HG02571 (cell line): ENCODE data around the gene PLA2G12A.

Source experiments
- ATAC-seq: cut with Tn5 transposase; IDR thresholded peaks from one replicate; pipeline ENCODE4 v1.9.1; 2021; ENCODE audit warnings: mild to moderate bottlenecking, moderate library complexity; ENCODE audit not compliant: unreplicated experiment

Gene PLA2G12A

GRCh38 chr4:109729718-109730618, at the start of gene PLA2G12A:
Gene PLA2G12A, minus strand, starts transcription at chr4:109730070. Its CDS starts 261 bp downstream, at chr4:109729809.
- ATAC-seq: peak; percentile 84

GRCh38 chr4:109764789-109765402, 35.0 kb upstream of the PLA2G12A start:
- ATAC-seq: no peak

- ATAC-seq: no peak
Measured at GRCh38 chr4:109764376-109764775, 34.5 kb upstream of the PLA2G12A start.

- ATAC-seq: no peak
Measured at GRCh38 chr4:109760682-109761081, 30.8 kb upstream of the PLA2G12A start.

GRCh38 chr4:109755656-109756055, 25.8 kb upstream of the PLA2G12A start:
- ATAC-seq: no peak

- ATAC-seq: no peak
Measured at GRCh38 chr4:109754093-109754857, 24.4 kb upstream of the PLA2G12A start.

- ATAC-seq: no peak
Measured at GRCh38 chr4:109752525-109752924, 22.7 kb upstream of the PLA2G12A start.

- no peak for ATAC-seq
Measured at GRCh38 chr4:109751852-109752251, 22.0 kb upstream of the PLA2G12A start.

- ATAC-seq: no peak
Measured at GRCh38 chr4:109750652-109751244, 20.9 kb upstream of the PLA2G12A start.

- ATAC-seq: no peak
Measured at GRCh38 chr4:109749388-109750082, 19.7 kb upstream of the PLA2G12A start.

GRCh38 chr4:109748114-109748513, 18.2 kb upstream of the PLA2G12A start:
- no peak for ATAC-seq

GRCh38 chr4:109746728-109747127, 16.9 kb upstream of the PLA2G12A start:
- ATAC-seq: no peak

- ATAC-seq: no peak
Measured at GRCh38 chr4:109745830-109746229, 16.0 kb upstream of the PLA2G12A start.

GRCh38 chr4:109739547-109739946, 9.7 kb upstream of the PLA2G12A start:
- no peak for ATAC-seq

- ATAC-seq: no peak
Measured at GRCh38 chr4:109738104-109738872, 8.4 kb upstream of the PLA2G12A start.

GRCh38 chr4:109735566-109736365, 5.9 kb upstream of the PLA2G12A start:
- no peak for ATAC-seq

- ATAC-seq: no peak
Measured at GRCh38 chr4:109733728-109734127, 3.9 kb upstream of the PLA2G12A start.

- ATAC-seq: no peak
Measured at GRCh38 chr4:109730619-109731545, 1.0 kb upstream of the PLA2G12A start.
